ENCODE results near the gene IFIT2.

DNA sequence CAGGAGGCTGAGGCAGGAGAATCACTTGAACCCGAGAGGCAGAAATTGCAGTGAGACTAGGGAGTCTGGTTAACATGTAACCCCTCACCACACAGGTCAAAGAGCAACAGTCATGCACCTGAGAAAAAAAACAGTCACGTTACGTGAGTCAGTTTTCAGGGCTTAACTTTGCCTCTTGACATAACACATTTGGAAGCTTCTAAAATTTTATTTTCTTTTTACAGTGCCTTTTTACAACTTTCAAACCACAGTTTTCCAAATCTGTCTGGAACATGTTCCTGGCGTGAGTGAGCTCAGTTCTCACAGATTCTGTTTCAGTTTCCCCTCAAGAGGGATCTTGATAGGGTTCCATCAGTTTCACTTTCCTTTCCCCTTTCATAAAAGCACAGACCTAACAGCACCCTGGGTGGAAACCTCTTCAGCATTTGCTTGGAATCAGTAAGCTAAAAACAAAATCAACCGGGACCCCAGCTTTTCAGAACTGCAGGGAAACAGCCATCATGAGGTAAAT is 30.3 kb downstream of the IFIT2 start:
- TF ChIP-seq YY1 (IDR thresholded peaks at IDR 0.05; ENCODE audit: insufficient read depth, insufficient read length) (no peak), ZNF274 (IDR thresholded peaks at IDR 0.05; ENCODE audit: low read depth, low read length) (no peak), SUZ12 (IDR thresholded peaks at IDR 0.05; ENCODE audit: extremely low read depth, insufficient read depth, insufficient read length) (no peak)

All from NT2/D1 (cell line).